Measurements from ENCODE around the gene COMMD4. TPM values are rescaled to one million over a fixed set of nuclear protein-coding genes. Genes with fewer than 3 reads are reported as not detected.

Gene COMMD4
- total RNA-seq, 2 donors from 2014 or later = 153 to 156 TPM

DNA sequence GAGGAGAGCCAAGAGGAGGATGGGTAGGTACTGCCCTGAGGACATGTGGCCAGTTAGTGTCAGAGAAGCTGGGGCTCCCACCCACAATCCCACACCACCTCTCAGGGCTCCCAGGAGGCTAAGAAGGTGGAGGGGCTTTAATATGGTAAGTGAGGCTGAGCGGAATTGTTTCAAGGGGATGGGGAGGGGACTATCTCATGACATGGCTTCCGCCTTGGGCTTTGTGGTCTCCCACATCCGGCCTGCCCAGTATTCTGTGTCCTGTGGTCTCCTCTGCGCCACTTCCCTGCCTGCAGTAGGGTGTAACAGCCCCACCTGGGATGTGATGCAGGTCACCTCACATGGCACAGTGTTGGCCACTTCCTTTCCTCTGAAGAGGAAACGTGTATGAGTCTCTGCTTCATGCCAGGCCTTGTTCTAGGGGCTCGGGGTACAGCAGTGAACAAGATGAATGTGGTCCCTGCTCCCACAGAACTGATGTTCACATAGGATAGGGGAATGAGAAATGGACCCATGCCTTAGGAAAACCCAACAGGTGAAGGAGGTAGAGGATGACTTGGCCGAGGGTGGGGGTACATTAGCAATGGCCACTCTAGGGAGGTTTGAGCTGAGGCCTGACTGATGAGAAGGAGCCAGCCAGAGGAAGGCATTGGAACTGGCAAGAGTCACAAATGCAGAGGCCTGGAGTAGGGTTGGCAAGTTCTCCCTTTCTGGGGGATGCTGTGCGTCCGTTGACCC is 14.2 kb downstream of the COMMD4 start:
- H3K4me1 Mint-ChIP-seq = peaks cover 2% of the 10 kb centered on the region

GRCh38 chr15:75350601-75351361 is 14.9 kb downstream of the COMMD4 start:
- no peak overlapping the region for H3K27ac Mint-ChIP-seq
- H3K27me3 Mint-ChIP-seq (ENCODE audit: insufficient read depth) = peaks cover 35% of the 10 kb centered on the region
- H3K27me3 ChIP-seq (ENCODE audit: control insufficient read depth, insufficient read depth, low read length, poor library complexity, severe bottlenecking) = peaks cover 8% of the 10 kb centered on the region
- H3K4me3 ChIP-seq (ENCODE audit: low read length) = no peak overlapping the region
- WGBS, 2 experiments (ENCODE audit: insufficient coverage in 1 of 2, insufficient read length in 1 of 2) = 91 to 94% methylated on average over 4 to 7 of the region's 7 CpGs
- no peaks in the 10 kb centered on the region for H3K9me3 Mint-ChIP-seq
- peaks cover 3% of the 10 kb centered on the region for H3K36me3 Mint-ChIP-seq (ENCODE audit: low read depth)
- no peak for TF ChIP-seq CTCF (conservative IDR thresholded peaks at IDR 0.05)
- H3K4me3 Mint-ChIP-seq = no peak overlapping the region
- H3K9ac ChIP-seq (ENCODE audit: extremely low read depth, low read length, poor library complexity, severe bottlenecking) = no peak overlapping the region
- peaks cover 2% of the 10 kb centered on the region for H3K4me1 Mint-ChIP-seq
- H3K36me3 ChIP-seq (ENCODE audit: control insufficient read depth, insufficient read depth, low read length) = no peaks in the 10 kb centered on the region
- H3K4me1 ChIP-seq (ENCODE audit: control insufficient read depth, insufficient read depth, low read length) = no peaks in the 10 kb centered on the region
- no peak overlapping the region for H3K27ac ChIP-seq (ENCODE audit: low read depth, low read length)
- H3K9me3 ChIP-seq (ENCODE audit: control insufficient read depth, low read length) = no peaks in the 10 kb centered on the region
- no peak for DNase-seq

More for the DNA sequence above, 14.2 kb downstream of the COMMD4 start:
- 81 to 96% methylated on average over 4 to 7 of the region's 9 CpGs for WGBS, 2 experiments (ENCODE audit: insufficient coverage in 1 of 2, insufficient read length in 1 of 2)
- Histone ChIP-seq H3K9ac (ENCODE audit: extremely low read depth, low read length, poor library complexity, severe bottlenecking) (no peak overlapping the region), H3K4me1 (ENCODE audit: control insufficient read depth, insufficient read depth, low read length) (no peaks in the 10 kb centered on the region), H3K36me3 (ENCODE audit: control insufficient read depth, insufficient read depth, low read length) (no peaks in the 10 kb centered on the region), H3K9me3 (ENCODE audit: control insufficient read depth, low read length) (no peaks in the 10 kb centered on the region), H3K4me3 (ENCODE audit: low read length) (no peak overlapping the region), H3K27me3 (ENCODE audit: control insufficient read depth, insufficient read depth, low read length, poor library complexity, severe bottlenecking) (peaks cover 12% of the 10 kb centered on the region), H3K27ac (ENCODE audit: low read depth, low read length) (no peak overlapping the region)
- no peak overlapping the region for H3K27ac Mint-ChIP-seq
- H3K4me3 Mint-ChIP-seq = no peak overlapping the region
- H3K9me3 Mint-ChIP-seq = no peaks in the 10 kb centered on the region
- DNase-seq = no peak
- peaks cover 40% of the 10 kb centered on the region for H3K27me3 Mint-ChIP-seq (ENCODE audit: insufficient read depth)
- no peak for TF ChIP-seq CTCF (conservative IDR thresholded peaks at IDR 0.05)
- peaks cover 2% of the 10 kb centered on the region for H3K36me3 Mint-ChIP-seq (ENCODE audit: low read depth)

DNA sequence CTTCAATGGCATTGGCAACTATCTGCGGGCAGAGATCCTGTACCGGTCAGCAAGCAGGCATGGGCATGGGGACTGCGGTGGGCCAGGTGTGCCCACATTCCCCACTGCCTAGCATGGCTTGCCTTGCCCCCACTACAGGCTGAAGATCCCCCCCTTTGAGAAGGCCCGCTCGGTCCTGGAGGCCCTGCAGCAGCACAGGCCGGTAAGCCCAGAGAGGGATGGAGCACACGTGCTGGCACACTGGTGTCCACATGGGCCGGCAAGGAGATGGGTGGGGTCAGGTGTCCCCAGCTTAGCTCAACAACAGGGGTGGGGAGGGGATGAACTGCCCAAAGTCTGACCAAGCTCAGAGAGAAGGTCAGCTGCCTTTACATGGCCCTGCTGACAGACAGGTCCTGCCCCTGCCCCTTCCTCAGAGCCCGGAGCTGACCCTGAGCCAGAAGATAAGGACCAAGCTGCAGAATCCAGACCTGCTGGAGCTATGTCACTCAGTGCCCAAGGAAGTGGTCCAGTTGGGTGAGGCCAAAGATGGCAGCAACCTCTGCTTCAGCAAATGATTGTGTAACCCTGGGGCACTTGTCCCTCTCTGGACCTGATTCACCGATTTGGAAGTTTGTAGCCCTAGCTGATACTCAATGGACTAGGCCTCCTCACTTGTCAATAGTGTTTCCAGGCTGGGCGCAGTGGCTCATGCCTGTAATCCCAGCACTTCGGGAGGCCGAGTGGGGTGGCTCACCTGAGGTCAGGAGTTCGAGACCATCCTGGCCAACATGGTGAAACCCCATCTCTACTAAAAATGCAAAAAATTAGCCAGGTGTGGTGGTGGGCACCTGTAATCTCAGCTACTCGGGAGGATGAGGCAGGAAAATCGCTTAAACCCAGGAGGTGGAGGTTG is 16.6 kb downstream of the COMMD4 start:
- Mint-ChIP-seq H3K9me3 (no peaks in the 10 kb centered on the region), H3K4me3 (no peak overlapping the region), H3K36me3 (ENCODE audit: low read depth) (peaks cover 3% of the 10 kb centered on the region), H3K27me3 (ENCODE audit: insufficient read depth) (peaks cover 21% of the 10 kb centered on the region), H3K27ac (no peak overlapping the region), H3K4me1 (peaks cover 2% of the 10 kb centered on the region)
- no peaks in the 10 kb centered on the region for H3K27me3 ChIP-seq (ENCODE audit: control insufficient read depth, insufficient read depth, low read length, poor library complexity, severe bottlenecking)
- no peak for DNase-seq
- H3K4me3 ChIP-seq (ENCODE audit: low read length) = no peak overlapping the region
- TF ChIP-seq CTCF (conservative IDR thresholded peaks at IDR 0.05) = no peak
- 95% methylated on average over 9 to 16 of the region's 16 CpGs for WGBS, 2 experiments (ENCODE audit: insufficient coverage in 1 of 2, insufficient read length in 1 of 2)
- no peaks in the 10 kb centered on the region for H3K4me1 ChIP-seq (ENCODE audit: control insufficient read depth, insufficient read depth, low read length)
- H3K9me3 ChIP-seq (ENCODE audit: control insufficient read depth, low read length) = no peaks in the 10 kb centered on the region
- no peak overlapping the region for H3K27ac ChIP-seq (ENCODE audit: low read depth, low read length)
- H3K9ac ChIP-seq (ENCODE audit: extremely low read depth, low read length, poor library complexity, severe bottlenecking) = no peak overlapping the region
- H3K36me3 ChIP-seq (ENCODE audit: control insufficient read depth, insufficient read depth, low read length) = peaks cover 6% of the 10 kb centered on the region
